ENCODE results near the gene FAM222A. TPM values are rescaled to one million over a fixed set of nuclear protein-coding genes. Genes with fewer than 3 reads are reported as not detected.

FAM222A gene
- total and polyA plus RNA-seq, 2 of the 4 experiments (the other 2 are of a cell fraction): under 0.01 to 0.32 TPM

GRCh38 chr12:109697877-109698468 lies 15.7 kb upstream of the FAM222A start:
- ChIA-PET POLR2A (ENCODE audit: unreplicated experiment) (no interaction called here), CTCF (no interaction called here)
- Histone ChIP-seq H2BK5ac (ENCODE audit: low read depth, low read length, poor library complexity, severe bottlenecking) (no peak overlapping the region), H3K4me2 (ENCODE audit: low read depth, low read length) (no peak overlapping the region), H3K36me3 (ENCODE audit: control insufficient read depth, insufficient read depth, low read length) (no peaks in the 10 kb centered on the region), H3K79me1 (ENCODE audit: low read depth in 1 of 2, low read length in 2 of 2) (no peaks in the 10 kb centered on the region), H3K9me1 (ENCODE audit: insufficient read depth, low read length) (no peaks in the 10 kb centered on the region), H3K56ac (ENCODE audit: extremely low read depth, insufficient read depth, low read length) (no peak overlapping the region), H2AK5ac (ENCODE audit: low read depth, low read length) (no peak overlapping the region), H2AK9ac (replicated peaks; ENCODE audit: low read depth, low read length, poor library complexity) (no peak overlapping the region), H3K9ac (ENCODE audit: low read depth, low read length) (no peak overlapping the region), H3K18ac (ENCODE audit: low read depth, low read length) (no peak overlapping the region), H2BK20ac (ENCODE audit: low read depth, low read length) (no peak overlapping the region), H3K4ac (ENCODE audit: low read depth, low read length) (no peak overlapping the region), H3K4me1 (ENCODE audit: control insufficient read depth, insufficient read depth, low read length) (no peaks in the 10 kb centered on the region), H3K9me3 (ENCODE audit: control insufficient read depth, insufficient read depth, low read length) (peaks cover 4% of the 10 kb centered on the region), H2AFZ (replicated peaks; ENCODE audit: low read length, poor library complexity) (no peak overlapping the region), H3K14ac (replicated peaks; ENCODE audit: low read depth, low read length) (no peak overlapping the region), H4K8ac (ENCODE audit: low read depth in 2 of 2, low read length in 2 of 2) (no peak overlapping the region), H4K5ac (ENCODE audit: low read depth, low read length) (no peak overlapping the region), H3K4me3 (ENCODE audit: insufficient read depth, low read depth, low read length) (no peak overlapping the region), H4K20me1 (ENCODE audit: insufficient read depth, low read length) (no peaks in the 10 kb centered on the region), H3K27me3 (ENCODE audit: control insufficient read depth, insufficient read depth, low read length) (peaks cover 28% of the 10 kb centered on the region), H3K23ac (ENCODE audit: low read depth, low read length) (no peak overlapping the region), H3K27ac (ENCODE audit: insufficient read depth, low read length) (no peak overlapping the region), H2BK120ac (ENCODE audit: low read depth, low read length) (no peak overlapping the region), H2BK15ac (ENCODE audit: low read depth, low read length) (no peak overlapping the region), H4K91ac (ENCODE audit: insufficient read depth, low read depth, low read length) (no peak overlapping the region)
- in situ Hi-C loops (cut with MboI; ENCODE audit: low sequenced_read_pairs) (no loop called here), dilution Hi-C loops (cut with HindIII; ENCODE audit: low sequenced_read_pairs, unreplicated experiment) (no loop called here), intact Hi-C loops (cut with micrococcal nuclease) (no loop called here)
- BruUV-seq (replicated peaks): no TSS peak
- ATAC-seq (ENCODE audit: low read depth) (no peak), DNase-seq (no peak)
- no peak for TF ChIP-seq SMC3 (IDR thresholded peaks at IDR 0.05; ENCODE audit: low read depth, low read length)
- TF ChIP-seq MAFK (IDR thresholded peaks at IDR 0.05; ENCODE audit: low read depth, low read length): no peak
- TF ChIP-seq ELK1 (IDR thresholded peaks at IDR 0.05; ENCODE audit: borderline replicate concordance, low read depth, low read length): no peak
- no peak for TF ChIP-seq FOS (IDR thresholded peaks at IDR 0.05; ENCODE audit: low read depth, low read length)
- no peak for TF ChIP-seq USF2 (IDR thresholded peaks at IDR 0.05; ENCODE audit: low read depth, low read length)
- no peak for TF ChIP-seq NFE2L2 (IDR thresholded peaks at IDR 0.05; ENCODE audit: low read depth, low read length)
- no peak for TF ChIP-seq CEBPB (IDR thresholded peaks at IDR 0.05; ENCODE audit: low read depth, low read length)
- TF ChIP-seq MXI1 (IDR thresholded peaks at IDR 0.05; ENCODE audit: borderline replicate concordance, low read depth, low read length): no peak
- TF ChIP-seq POLR2A (IDR thresholded peaks at IDR 0.05; ENCODE audit: low read depth, low read length): no peak
- TF ChIP-seq RAD21 (IDR thresholded peaks at IDR 0.05; ENCODE audit: low read length): no peak
- WGBS, 2 experiments (ENCODE audit: extremely low coverage in 2 of 2, insufficient read length in 1 of 2): 83% methylated on average over 2 of the region's 11 CpGs; no CpG with 5 or more reads in 1 of the 2 experiments
